HepG2 (cell line): ENCODE results near the gene PDIK1L.

Experiments used
- CHCHD3 ChIP-seq: sonication (generic); formaldehyde crosslinking; IDR thresholded peaks from 2 replicates; pipeline ENCODE4 v1.8.0; 2022; ENCODE audit warnings: mild to moderate bottlenecking, missing genetic modification reagents, moderate library complexity
- KDM4B ChIP-seq: sonication (generic); formaldehyde crosslinking; IDR thresholded peaks from 2 replicates; pipeline ENCODE4 v1.4.0; 2020; ENCODE audit warnings: missing genetic modification reagents
- RFX1 ChIP-seq: fragments of 450-650 bp; IDR thresholded peaks from 2 replicates; pipeline ENCODE4 v1.6.1; 2017
- ZEB1 ChIP-seq: IDR thresholded peaks from 2 replicates; pipeline ENCODE4 v1.6.1; 2012; ENCODE audit warnings: mild to moderate bottlenecking, low read depth, inconsistent platforms; ENCODE audit not compliant: insufficient replicate concordance
- ZNF326 ChIP-seq: sonication (generic); formaldehyde crosslinking; IDR thresholded peaks from 2 replicates; pipeline ENCODE4 v1.4.0; 2020; ENCODE audit warnings: missing genetic modification reagents, borderline replicate concordance
- ZNF335 ChIP-seq: sonication (generic); formaldehyde crosslinking; IDR thresholded peaks from 2 replicates; pipeline ENCODE4 v1.4.0; 2020; ENCODE audit warnings: missing genetic modification reagents
- ZNF460 ChIP-seq: sonication (generic); formaldehyde crosslinking; IDR thresholded peaks from 2 replicates; pipeline ENCODE4 v1.5.1; 2020; ENCODE audit warnings: missing genetic modification reagents, mild to moderate bottlenecking, borderline replicate concordance
- ZNF510 ChIP-seq: sonication (generic); formaldehyde crosslinking; IDR thresholded peaks from 2 replicates; pipeline ENCODE4 v1.4.0; 2020; ENCODE audit warnings: low read depth, mild to moderate bottlenecking, missing genetic modification reagents
- ZNF543 ChIP-seq: sonication (generic); formaldehyde crosslinking; IDR thresholded peaks from 2 replicates; pipeline ENCODE4 v1.4.0; 2020; ENCODE audit warnings: mild to moderate bottlenecking, missing genetic modification reagents
- TF ChIP-seq, protein P1 (sequence below), 2 experiments: IDR thresholded peaks; 2 replicates each; pipeline ENCODE4 v1.6.1; 2011 to 2012; ENCODE audit warnings: low read length in 2 of 2, borderline replicate concordance in 1 of 2, low read depth in 1 of 2, mild to moderate bottlenecking in 1 of 2, moderate library complexity in 1 of 2

DNA sequence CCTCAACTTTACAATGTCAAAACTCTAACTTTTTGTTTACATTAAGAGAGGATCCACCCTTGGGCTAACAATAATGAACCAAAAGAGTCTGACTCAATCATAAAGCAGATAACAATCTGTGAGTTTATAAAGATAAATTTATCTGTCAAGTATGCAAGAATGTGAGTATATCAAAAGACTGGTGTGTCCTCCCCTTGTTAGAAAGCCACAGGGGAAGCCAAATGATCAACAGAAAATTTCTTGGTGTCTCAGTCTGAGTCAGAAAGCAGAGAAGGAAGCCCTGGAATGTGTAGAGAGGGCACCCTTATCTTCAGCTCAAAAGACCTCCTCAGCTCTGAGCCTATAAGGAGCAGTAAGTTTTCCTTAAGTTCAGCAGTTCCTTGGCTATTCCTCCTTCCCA, 13.9 kb upstream of the PDIK1L start:
- TF ChIP-seq RFX1, result no peak
- TF ChIP-seq, protein P1, sequence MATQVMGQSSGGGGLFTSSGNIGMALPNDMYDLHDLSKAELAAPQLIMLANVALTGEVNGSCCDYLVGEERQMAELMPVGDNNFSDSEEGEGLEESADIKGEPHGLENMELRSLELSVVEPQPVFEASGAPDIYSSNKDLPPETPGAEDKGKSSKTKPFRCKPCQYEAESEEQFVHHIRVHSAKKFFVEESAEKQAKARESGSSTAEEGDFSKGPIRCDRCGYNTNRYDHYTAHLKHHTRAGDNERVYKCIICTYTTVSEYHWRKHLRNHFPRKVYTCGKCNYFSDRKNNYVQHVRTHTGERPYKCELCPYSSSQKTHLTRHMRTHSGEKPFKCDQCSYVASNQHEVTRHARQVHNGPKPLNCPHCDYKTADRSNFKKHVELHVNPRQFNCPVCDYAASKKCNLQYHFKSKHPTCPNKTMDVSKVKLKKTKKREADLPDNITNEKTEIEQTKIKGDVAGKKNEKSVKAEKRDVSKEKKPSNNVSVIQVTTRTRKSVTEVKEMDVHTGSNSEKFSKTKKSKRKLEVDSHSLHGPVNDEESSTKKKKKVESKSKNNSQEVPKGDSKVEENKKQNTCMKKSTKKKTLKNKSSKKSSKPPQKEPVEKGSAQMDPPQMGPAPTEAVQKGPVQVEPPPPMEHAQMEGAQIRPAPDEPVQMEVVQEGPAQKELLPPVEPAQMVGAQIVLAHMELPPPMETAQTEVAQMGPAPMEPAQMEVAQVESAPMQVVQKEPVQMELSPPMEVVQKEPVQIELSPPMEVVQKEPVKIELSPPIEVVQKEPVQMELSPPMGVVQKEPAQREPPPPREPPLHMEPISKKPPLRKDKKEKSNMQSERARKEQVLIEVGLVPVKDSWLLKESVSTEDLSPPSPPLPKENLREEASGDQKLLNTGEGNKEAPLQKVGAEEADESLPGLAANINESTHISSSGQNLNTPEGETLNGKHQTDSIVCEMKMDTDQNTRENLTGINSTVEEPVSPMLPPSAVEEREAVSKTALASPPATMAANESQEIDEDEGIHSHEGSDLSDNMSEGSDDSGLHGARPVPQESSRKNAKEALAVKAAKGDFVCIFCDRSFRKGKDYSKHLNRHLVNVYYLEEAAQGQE (IDR thresholded peaks at IDR 0.05; ENCODE audit: borderline replicate concordance in 1 of 2, low read depth in 1 of 2, low read length in 2 of 2), result no peak
- TF ChIP-seq ZNF510 (CRISPR knock-in tag), result no peak
- TF ChIP-seq ZNF543 (CRISPR knock-in tag), result no peak
- TF ChIP-seq ZNF326, result no peak
- no peak for TF ChIP-seq ZNF335 (CRISPR knock-in tag)
- no peak for TF ChIP-seq CHCHD3 (CRISPR knock-in tag)
- no peak for TF ChIP-seq KDM4B (CRISPR knock-in tag)
- TF ChIP-seq ZEB1, result no peak
- TF ChIP-seq ZNF460 (CRISPR knock-in tag), result no peak
